Measurements from ENCODE around the gene CTDSPL. TPM values are rescaled to one million over a fixed set of nuclear protein-coding genes. Genes with fewer than 3 reads are reported as not detected.

CTDSPL gene
- total and polyA plus RNA-seq, 2 of the 8 experiments (the other 6 are each of a cell fraction or from before 2014, with no cell fraction given) = 20.3 to 42.2 TPM

DNA sequence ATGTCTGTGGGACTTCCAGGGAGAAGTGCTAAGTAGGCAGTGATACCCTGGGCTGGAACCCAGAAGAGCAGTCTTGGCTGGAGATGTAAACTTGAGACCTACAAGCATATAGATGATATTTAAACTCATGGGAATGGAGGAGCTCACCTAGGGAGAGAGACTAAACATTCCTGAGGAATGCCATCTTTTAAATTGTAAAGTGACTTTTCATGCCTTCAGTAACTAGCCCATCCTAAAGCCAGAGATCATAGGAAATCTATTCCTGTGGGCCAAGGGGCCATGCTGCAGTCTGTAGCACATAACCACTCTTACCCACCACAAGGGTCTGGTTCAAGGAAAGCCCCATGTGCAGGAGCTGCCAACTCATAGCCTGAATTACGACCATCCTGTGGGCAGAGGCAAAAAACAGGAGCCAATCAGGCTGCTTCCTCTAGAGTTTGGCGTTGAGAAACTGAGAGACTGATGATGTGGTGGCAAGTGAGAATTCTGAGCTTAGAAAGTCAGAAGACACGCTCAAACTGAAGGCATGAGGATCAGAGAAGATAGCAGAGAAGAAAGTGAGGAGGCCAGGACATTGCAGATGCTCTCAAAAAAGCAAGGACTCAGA lies 37.5 kb downstream of the CTDSPL start (continued):
- TF ChIP-seq SP4 (IDR thresholded peaks at IDR 0.05; ENCODE audit: low read length) = no peak
- TF ChIP-seq RFX5 (IDR thresholded peaks at IDR 0.05; ENCODE audit: borderline replicate concordance, low read depth, low read length) = no peak
- no peak for TF ChIP-seq TEAD4 (IDR thresholded peaks at IDR 0.05; ENCODE audit: low read depth, low read length)
- no peak for TF ChIP-seq YY1 (IDR thresholded peaks at IDR 0.05; ENCODE audit: low read depth, low read length)
- TF ChIP-seq TBP (IDR thresholded peaks at IDR 0.05; ENCODE audit: low read depth, low read length) = no peak
- no peak for TF ChIP-seq BACH1 (IDR thresholded peaks at IDR 0.05; ENCODE audit: low read length)
- no peak for TF ChIP-seq RXRA (IDR thresholded peaks at IDR 0.05; ENCODE audit: insufficient read depth, low read depth, low read length)
